OCI-LY1 (cell line): ENCODE results near the gene TSC22D2.
"Not testable (repeated sequence)": the region's sequence is repeated elsewhere in the genome, so short reads cannot be mapped to it uniquely, and the experiment has no call there.

ENCODE experiments used
- H2AFZ ChIP-seq: fragments of 200-600 bp; sonication (generic), shearing (Covaris generic); 2 replicates; pipeline ENCODE4 v1.6.0; 2014; ENCODE audit warnings: antibody characterized with exemption, mild to moderate bottlenecking, low read length
- H3F3A ChIP-seq: fragments of 200-600 bp; sonication (generic), shearing (Covaris generic); 2 replicates; pipeline ENCODE4 v1.6.0; 2014; ENCODE audit warnings: mild to moderate bottlenecking, antibody characterized with exemption, low read length, moderate library complexity; ENCODE audit not compliant: insufficient read depth
- H3K27ac ChIP-seq: fragments of 200-600 bp; sonication (generic); 2 replicates; pipeline ENCODE4 v1.5.1; 2014; ENCODE audit warnings: low read length, mixed run types, mild to moderate bottlenecking, low read depth; ENCODE audit not compliant: poor library complexity, severe bottlenecking
- H3K27me3 ChIP-seq: fragments of 200-600 bp; sonication (generic); 2 replicates; pipeline ENCODE4 v1.6.0; 2014; ENCODE audit warnings: antibody characterized with exemption, mild to moderate bottlenecking, low read length, moderate library complexity; ENCODE audit not compliant: insufficient read depth
- H3K36me3 ChIP-seq: fragments of 200-600 bp; sonication (generic); 2 replicates; pipeline ENCODE4 v1.6.1; 2014; ENCODE audit warnings: mild to moderate bottlenecking, antibody characterized with exemption, low read length, moderate library complexity, mixed read lengths; ENCODE audit not compliant: insufficient read depth
- H3K4me1 ChIP-seq: fragments of 200-600 bp; sonication (generic); 2 replicates; pipeline ENCODE4 v1.5.1; 2014; ENCODE audit warnings: mild to moderate bottlenecking, low read length, moderate library complexity; ENCODE audit not compliant: insufficient read depth, severe bottlenecking
- H3K4me2 ChIP-seq: fragments of 200-600 bp; sonication (generic), shearing (Covaris generic); 2 replicates; pipeline ENCODE4 v1.6.1; 2014; ENCODE audit warnings: low read length
- H3K4me3 ChIP-seq: fragments of 200-600 bp; sonication (generic); 2 replicates; pipeline ENCODE4 v1.5.1; 2014; ENCODE audit warnings: low read length, low read depth, mild to moderate bottlenecking, mixed read lengths; ENCODE audit not compliant: poor library complexity, severe bottlenecking
- H3K79me2 ChIP-seq: fragments of 200-600 bp; shearing (Covaris generic); 2 replicates; pipeline ENCODE4 v1.6.1; 2016; ENCODE audit warnings: mixed run types, low read length, mixed read lengths; ENCODE audit not compliant: insufficient read depth
- H3K9ac ChIP-seq: fragments of 200-600 bp; sonication (generic), shearing (Covaris generic); 2 replicates; pipeline ENCODE4 v1.6.1; 2014; ENCODE audit warnings: mild to moderate bottlenecking, low read length, mixed read lengths
- H3K9me2 ChIP-seq: fragments of 200-600 bp; sonication (generic), shearing (Covaris generic); 2 replicates; pipeline ENCODE4 v1.6.1; 2014; ENCODE audit warnings: low read depth, mild to moderate bottlenecking, low read length, mixed read lengths
- H3K9me3 ChIP-seq: fragments of 200-600 bp; shearing (Covaris generic); 2 replicates; pipeline ENCODE4 v1.6.1; 2014; ENCODE audit warnings: low read length, mixed read lengths
- H4K20me1 ChIP-seq: fragments of 200-600 bp; sonication (generic), shearing (Covaris generic); 2 replicates; pipeline ENCODE4 v1.6.0; 2016; ENCODE audit warnings: mild to moderate bottlenecking, low read length; ENCODE audit not compliant: insufficient read depth
- CTCF ChIP-seq: fragments of 200-600 bp; sonication (generic), shearing (Covaris generic); IDR thresholded peaks from 2 replicates; pipeline ENCODE4 v1.5.1; 2017; ENCODE audit warnings: mild to moderate bottlenecking, antibody characterized with exemption, low read length, moderate library complexity, mixed read lengths
- EZH2 ChIP-seq: fragments of 200-600 bp; sonication (generic), shearing (Covaris generic); IDR thresholded peaks from 2 replicates; pipeline ENCODE4 v1.8.0; 2017; ENCODE audit warnings: borderline replicate concordance, mixed run types, mild to moderate bottlenecking, antibody characterized with exemption, low read length, moderate library complexity, mixed read lengths

TSC22D2 gene

GRCh38 chr3:150472421-150472820 is 64.3 kb downstream of the TSC22D2 start:
- H3K4me2 ChIP-seq: no peak overlapping the region
- TF ChIP-seq EZH2: no peak
- TF ChIP-seq CTCF: no peak
- no peaks in the 10 kb centered on the region for H4K20me1 ChIP-seq
- H3K9me3 ChIP-seq: peaks cover 5% of the 10 kb centered on the region
- H3K27ac ChIP-seq: no peak overlapping the region
- H3K4me3 ChIP-seq: no peak overlapping the region
- H3F3A ChIP-seq: no peaks in the 10 kb centered on the region
- H3K4me1 ChIP-seq: no peaks in the 10 kb centered on the region
- no peaks in the 10 kb centered on the region for H3K27me3 ChIP-seq
- no peaks in the 10 kb centered on the region for H3K79me2 ChIP-seq
- H3K9me2 ChIP-seq: 0 out of 2 replicates have a peak, but pooled peaks cover 2% of the 10 kb centered on the region
- H3K9ac ChIP-seq: no peak overlapping the region
- H2AFZ ChIP-seq: no peak overlapping the region
- no peaks in the 10 kb centered on the region for H3K36me3 ChIP-seq

- not testable (repeated sequence) for H3K4me2 ChIP-seq, H3F3A ChIP-seq, H3K27me3 ChIP-seq, H3K27ac ChIP-seq, H3K4me1 ChIP-seq, H3K9ac ChIP-seq, H4K20me1 ChIP-seq, H3K9me2 ChIP-seq, H3K36me3 ChIP-seq, H3K9me3 ChIP-seq, H2AFZ ChIP-seq, H3K79me2 ChIP-seq, H3K4me3 ChIP-seq
Observed at GRCh38 chr3:150473161-150473560, 65.1 kb downstream of the TSC22D2 start.

GRCh38 chr3:150479370-150479769 is 71.3 kb downstream of the TSC22D2 start:
- Histone ChIP-seq H3F3A (no peaks in the 10 kb centered on the region), H2AFZ (no peak overlapping the region), H3K4me3 (no peak overlapping the region), H3K27me3 (no peaks in the 10 kb centered on the region), H3K4me1 (no peaks in the 10 kb centered on the region), H3K4me2 (no peak overlapping the region), H4K20me1 (no peaks in the 10 kb centered on the region), H3K9ac (no peak overlapping the region), H3K27ac (no peak overlapping the region), H3K9me2 (0 out of 2 replicates have a peak, but pooled peaks cover 2% of the 10 kb centered on the region), H3K36me3 (no peaks in the 10 kb centered on the region), H3K79me2 (no peaks in the 10 kb centered on the region), H3K9me3 (peaks cover 10% of the 10 kb centered on the region)
- TF ChIP-seq CTCF: no peak
- no peak for TF ChIP-seq EZH2

- no peaks in the 10 kb centered on the region for H3K79me2 ChIP-seq
- H3F3A ChIP-seq: no peaks in the 10 kb centered on the region
- H3K9me3 ChIP-seq: peaks cover 13% of the 10 kb centered on the region
- no peaks in the 10 kb centered on the region for H3K27me3 ChIP-seq
- H3K4me3 ChIP-seq: no peak overlapping the region
- no peak overlapping the region for H2AFZ ChIP-seq
- no peak overlapping the region for H3K27ac ChIP-seq
- no peak for TF ChIP-seq EZH2
- TF ChIP-seq CTCF: no peak
- H3K9me2 ChIP-seq: 0 out of 2 replicates have a peak, but pooled peaks cover 2% of the 10 kb centered on the region
- H3K36me3 ChIP-seq: no peaks in the 10 kb centered on the region
- H3K9ac ChIP-seq: no peak overlapping the region
- H3K4me1 ChIP-seq: no peaks in the 10 kb centered on the region
- H4K20me1 ChIP-seq: no peaks in the 10 kb centered on the region
- no peak overlapping the region for H3K4me2 ChIP-seq
Observed at GRCh38 chr3:150480877-150481276, 72.8 kb downstream of the TSC22D2 start.
